Measurements from ENCODE around the gene HSPA4L. TPM values are rescaled to one million over a fixed set of nuclear protein-coding genes. Genes with fewer than 3 reads are reported as not detected.

Gene HSPA4L
- total and polyA plus RNA-seq, 10 of the 15 experiments (the other 5 are each of a cell fraction or from before 2014, with no cell fraction given) = 8.6 to 40.5 (median 21.4) TPM

DNA sequence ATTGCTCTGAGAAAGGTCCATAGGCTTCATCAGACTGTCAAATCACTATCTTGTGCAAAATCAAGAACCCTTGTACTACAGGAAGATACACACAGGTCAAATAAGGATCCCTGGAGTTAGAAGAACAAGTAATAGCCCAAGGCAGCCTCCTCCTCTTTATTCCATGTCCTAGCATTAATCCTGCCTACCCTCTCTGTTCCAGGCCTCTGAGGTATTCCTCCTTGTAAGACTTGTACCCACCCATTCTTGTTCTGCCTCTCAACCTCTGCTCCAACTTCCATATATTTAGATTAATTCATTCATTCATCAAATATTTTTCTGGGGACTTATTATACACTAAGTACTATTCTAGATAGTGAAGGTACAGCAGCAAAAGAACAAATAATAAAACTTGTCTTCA lies 88.2 kb downstream of the HSPA4L start:
- H2AFZ ChIP-seq (ENCODE audit: control insufficient read depth, low read depth, low read length) = no peak overlapping the region
- H4K20me1 ChIP-seq (ENCODE audit: control insufficient read depth, insufficient read depth) = no peaks in the 10 kb centered on the region
- ATAC-seq = no peak
- in situ Hi-C loops (cut with MboI) = no loop called here
- no peak overlapping the region for H3K27ac ChIP-seq (ENCODE audit: control insufficient read depth, insufficient read depth)
- no peaks in the 10 kb centered on the region for H3K79me2 ChIP-seq (ENCODE audit: control insufficient read depth, insufficient read depth, low read length)
- RAD21 ChIA-PET (ENCODE audit: unreplicated experiment) = no interaction called here
- SMC1A ChIA-PET (ENCODE audit: uncharacterized antibody, unreplicated experiment) = no interaction called here
- TF ChIP-seq SIX5 (IDR thresholded peaks at IDR 0.05; ENCODE audit: low read depth, low read length, severe bottlenecking) (no peak), GABPA (IDR thresholded peaks at IDR 0.05; ENCODE audit: low read depth) (no peak), NFXL1 (IDR thresholded peaks at IDR 0.05; ENCODE audit: borderline replicate concordance) (no peak), NR2F1 (conservative IDR thresholded peaks at IDR 0.05) (no peak), TAF1 (IDR thresholded peaks at IDR 0.05; ENCODE audit: borderline replicate concordance, low read depth, low read length) (no peak), MYB (IDR thresholded peaks at IDR 0.05; ENCODE audit: borderline replicate concordance, low read depth, low read length) (no peak), DPF2 (IDR thresholded peaks at IDR 0.05) (no peak), ETV6 (conservative IDR thresholded peaks at IDR 0.05 in 1 of 2, IDR thresholded peaks at IDR 0.05 in 1 of 2; ENCODE audit: borderline replicate concordance in 1 of 2, low read depth in 1 of 2) (no peak)
- TF ChIP-seq, protein P1, sequence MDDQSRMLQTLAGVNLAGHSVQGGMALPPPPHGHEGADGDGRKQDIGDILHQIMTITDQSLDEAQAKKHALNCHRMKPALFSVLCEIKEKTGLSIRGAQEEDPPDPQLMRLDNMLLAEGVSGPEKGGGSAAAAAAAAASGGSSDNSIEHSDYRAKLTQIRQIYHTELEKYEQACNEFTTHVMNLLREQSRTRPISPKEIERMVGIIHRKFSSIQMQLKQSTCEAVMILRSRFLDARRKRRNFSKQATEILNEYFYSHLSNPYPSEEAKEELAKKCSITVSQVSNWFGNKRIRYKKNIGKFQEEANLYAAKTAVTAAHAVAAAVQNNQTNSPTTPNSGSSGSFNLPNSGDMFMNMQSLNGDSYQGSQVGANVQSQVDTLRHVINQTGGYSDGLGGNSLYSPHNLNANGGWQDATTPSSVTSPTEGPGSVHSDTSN (IDR thresholded peaks at IDR 0.05; ENCODE audit: insufficient replicate concordance, low read depth, low read length) = no peak
- no peaks in the 10 kb centered on the region for H3K4me1 ChIP-seq (ENCODE audit: control insufficient read depth, insufficient read depth, low read length)
- no peak overlapping the region for H3K4me3 ChIP-seq
- no peak overlapping the region for H3K9ac ChIP-seq (ENCODE audit: control insufficient read depth, insufficient read depth, low read length)
- no peaks in the 10 kb centered on the region for H3K36me3 ChIP-seq (ENCODE audit: control insufficient read depth in 2 of 2, insufficient read depth in 2 of 2, low read length in 1 of 2)
- CTCF ChIA-PET = interaction anchor here (0.8 kb wide), 1 partner anchor 10 kb away, joined by 3 read pairs; no protein-coding TSS in a partner anchor
- H3K27me3 ChIP-seq (replicated peaks in 1 of 2; ENCODE audit: control insufficient read depth in 2 of 2, insufficient read depth in 2 of 2, low read length in 1 of 2) = no peaks in the 10 kb centered on the region
- no TSS peak for BruUV-seq (replicated peaks)
- no peak for FAIRE-seq
- POLR2A ChIA-PET = no interaction called here
- intact Hi-C loops (cut with micrococcal nuclease; ENCODE audit: unreplicated experiment) = no loop called here
- no peaks in the 10 kb centered on the region; the same call in 2 of the 3 replicates for H3K9me3 ChIP-seq (replicated peaks; ENCODE audit: control insufficient read depth, insufficient read depth, low read length)
- H3K4me2 ChIP-seq (ENCODE audit: control insufficient read depth, insufficient read depth) = no peak overlapping the region
- DNase-seq (ENCODE audit: low read depth, low spot score) = no peak
